Vagina (tissue), 2 donors: ENCODE results near the gene HMCN2. TPM values are rescaled to one million over a fixed set of nuclear protein-coding genes. Genes with fewer than 3 reads are reported as not detected.
"Not testable (repeated sequence)": the region's sequence is repeated elsewhere in the genome, so short reads cannot be mapped to it uniquely, and the experiment has no call there.

Source experiments
- DNase-seq, 2 donors: peaks; one replicate each; pipeline ENCODE4 v3.0.0-alpha.2; 2017; ENCODE audit errors: extremely low spot score in 2 of 2
- H3K27ac ChIP-seq: fragments of 200-600 bp; sonication (generic); one replicate; pipeline ENCODE4 v1.5.1; 2019
- H3K27me3 ChIP-seq: fragments of 200-600 bp; sonication (generic); one replicate; pipeline ENCODE4 v1.5.1; 2019
- H3K36me3 ChIP-seq, 2 donors: fragments of 200-600 bp; sonication (generic); one replicate each; pipeline ENCODE4 v1.5.1; 2017 to 2019
- H3K4me1 ChIP-seq: fragments of 200-600 bp; sonication (generic); one replicate; pipeline ENCODE4 v1.5.1; 2019
- H3K4me3 ChIP-seq, 2 donors: fragments of 200-600 bp; sonication (generic); 1 replicate in 1 of 2; 2 replicates in 1 of 2; pipeline ENCODE4 v1.5.1; 2016 to 2019
- H3K9me3 ChIP-seq: fragments of 200-600 bp; sonication (generic); one replicate; pipeline ENCODE4 v1.5.1; 2019
- POLR2A ChIP-seq, 2 donors: fragments of 450-650 bp; IDR thresholded peaks; one replicate each; pipeline ENCODE4 v1.6.1; 2017; ENCODE audit warnings: antibody characterized with exemption in 2 of 2, mild to moderate bottlenecking in 2 of 2, moderate library complexity in 2 of 2
- POLR2AphosphoS5 ChIP-seq, 2 donors: sonication (generic); formaldehyde crosslinking; IDR thresholded peaks; one replicate each; pipeline ENCODE4 v1.9.0; 2017; ENCODE audit warnings: antibody characterized with exemption in 2 of 2, mild to moderate bottlenecking in 2 of 2, low read depth in 1 of 2; ENCODE audit not compliant: insufficient read depth in 1 of 2
- intact Hi-C: fragments of 100-400 bp; cut with DNase I; formaldehyde crosslinking; loops from one replicate; pipeline ENCODE4 v1.15.1; 2023
- total RNA-seq: library from RNA; depleted of rRNA; stranded (reverse); fragments of >200 nt; gene quantifications from one replicate; pipeline ENCODE4 v1.2.3, GENCODE V29; 2016
- TF ChIP-seq, protein P1 (sequence below), 3 experiments: fragments of 450-650 bp in 2 of 3; fragments of 200-600 bp in 1 of 3; sonication (generic) in 1 of 3; IDR thresholded peaks; one replicate each; pipeline ENCODE4 v1.5.1; 2017 to 2019; ENCODE audit warnings: antibody characterized with exemption in 3 of 3, mild to moderate bottlenecking in 2 of 3, moderate library complexity in 2 of 3

Gene HMCN2
- total RNA-seq, 1 donor from 2014 or later, result 5.2 TPM

DNA sequence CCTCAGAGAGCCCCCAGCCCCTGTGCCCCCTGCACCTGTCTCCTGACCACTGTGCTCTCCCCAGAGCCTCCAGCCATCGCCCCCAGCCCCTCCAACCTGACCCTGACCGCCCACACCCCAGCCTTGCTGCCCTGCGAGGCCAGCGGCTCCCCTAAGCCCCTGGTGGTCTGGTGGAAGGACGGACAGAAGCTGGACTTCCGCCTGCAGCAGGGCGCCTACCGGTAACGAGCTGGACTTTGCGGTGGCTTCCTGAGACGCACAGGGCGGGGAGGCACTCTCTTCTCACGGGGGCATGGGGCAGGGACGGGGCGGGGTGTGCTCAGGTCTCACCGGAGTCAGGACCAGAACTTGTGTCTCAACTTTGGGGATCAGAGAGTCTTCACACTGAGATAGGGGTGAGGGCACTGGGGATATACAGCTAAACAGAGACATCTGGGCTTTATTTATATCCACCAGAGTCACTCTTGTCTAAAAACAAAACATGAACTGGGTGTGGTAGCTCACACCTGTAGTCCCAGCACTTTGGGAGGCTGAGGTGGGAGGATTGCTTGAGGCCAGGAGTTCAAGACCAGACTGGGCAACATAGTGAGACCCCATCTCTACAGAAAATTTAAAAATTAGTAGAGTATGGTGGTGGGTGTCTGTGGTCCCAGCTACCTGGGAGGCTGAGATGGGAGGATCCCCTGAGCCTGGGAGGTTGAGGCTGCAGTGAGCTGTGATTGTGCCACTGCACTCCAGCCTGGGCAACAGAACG lies 133.1 kb downstream of the HMCN2 start:
- no peaks in the 10 kb centered on the region for H3K9me3 ChIP-seq
- no peaks in the 10 kb centered on the region for H3K36me3 ChIP-seq
- intact Hi-C loops, result no loop called here
- no peaks in the 10 kb centered on the region for H3K4me1 ChIP-seq
- H3K27me3 ChIP-seq, result no peaks in the 10 kb centered on the region
- H3K4me3 ChIP-seq, result no peak overlapping the region
- no peak overlapping the region for H3K27ac ChIP-seq
- TF ChIP-seq, protein P1, sequence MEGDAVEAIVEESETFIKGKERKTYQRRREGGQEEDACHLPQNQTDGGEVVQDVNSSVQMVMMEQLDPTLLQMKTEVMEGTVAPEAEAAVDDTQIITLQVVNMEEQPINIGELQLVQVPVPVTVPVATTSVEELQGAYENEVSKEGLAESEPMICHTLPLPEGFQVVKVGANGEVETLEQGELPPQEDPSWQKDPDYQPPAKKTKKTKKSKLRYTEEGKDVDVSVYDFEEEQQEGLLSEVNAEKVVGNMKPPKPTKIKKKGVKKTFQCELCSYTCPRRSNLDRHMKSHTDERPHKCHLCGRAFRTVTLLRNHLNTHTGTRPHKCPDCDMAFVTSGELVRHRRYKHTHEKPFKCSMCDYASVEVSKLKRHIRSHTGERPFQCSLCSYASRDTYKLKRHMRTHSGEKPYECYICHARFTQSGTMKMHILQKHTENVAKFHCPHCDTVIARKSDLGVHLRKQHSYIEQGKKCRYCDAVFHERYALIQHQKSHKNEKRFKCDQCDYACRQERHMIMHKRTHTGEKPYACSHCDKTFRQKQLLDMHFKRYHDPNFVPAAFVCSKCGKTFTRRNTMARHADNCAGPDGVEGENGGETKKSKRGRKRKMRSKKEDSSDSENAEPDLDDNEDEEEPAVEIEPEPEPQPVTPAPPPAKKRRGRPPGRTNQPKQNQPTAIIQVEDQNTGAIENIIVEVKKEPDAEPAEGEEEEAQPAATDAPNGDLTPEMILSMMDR (IDR thresholded peaks at IDR 0.05), result no peak
- TF ChIP-seq POLR2AphosphoS5 (IDR thresholded peaks at IDR 0.05; ENCODE audit: insufficient read depth in 1 of 2, low read depth in 1 of 2) (no peak), POLR2A (IDR thresholded peaks at IDR 0.05) (no peak)
- DNase-seq, result no peak

DNA sequence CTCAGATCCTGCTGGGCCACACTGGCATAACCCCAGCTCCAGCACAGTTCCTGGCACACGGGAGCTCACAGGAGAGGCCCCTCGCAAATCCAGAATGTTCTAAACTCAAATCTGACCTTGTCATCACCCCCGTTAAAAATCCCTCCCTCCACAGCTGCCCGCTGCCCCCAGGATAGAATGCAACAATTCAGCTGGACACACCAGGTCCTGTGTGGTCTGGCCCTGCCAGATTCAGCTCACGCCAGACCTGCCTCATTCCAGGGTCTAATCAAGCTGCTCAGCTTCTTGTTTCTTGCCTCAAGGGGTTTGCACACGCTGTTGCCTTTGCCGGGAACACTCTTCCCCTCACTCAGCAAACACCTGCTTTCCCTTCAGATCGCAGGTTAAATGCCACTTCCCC lies 134.2 kb downstream of the HMCN2 start:
- H3K27me3 ChIP-seq, result no peaks in the 10 kb centered on the region
- no peak for DNase-seq
- H3K9me3 ChIP-seq, result no peaks in the 10 kb centered on the region
- intact Hi-C loops, result no loop called here
- H3K27ac ChIP-seq, result no peak overlapping the region
- no peaks in the 10 kb centered on the region for H3K4me1 ChIP-seq
- H3K36me3 ChIP-seq, result no peaks in the 10 kb centered on the region
- TF ChIP-seq POLR2A (IDR thresholded peaks at IDR 0.05), result no peak
- TF ChIP-seq POLR2AphosphoS5 (IDR thresholded peaks at IDR 0.05; ENCODE audit: insufficient read depth in 1 of 2, low read depth in 1 of 2), result no peak
- TF ChIP-seq, protein P1 (IDR thresholded peaks at IDR 0.05), result no peak
- no peak overlapping the region for H3K4me3 ChIP-seq

DNA sequence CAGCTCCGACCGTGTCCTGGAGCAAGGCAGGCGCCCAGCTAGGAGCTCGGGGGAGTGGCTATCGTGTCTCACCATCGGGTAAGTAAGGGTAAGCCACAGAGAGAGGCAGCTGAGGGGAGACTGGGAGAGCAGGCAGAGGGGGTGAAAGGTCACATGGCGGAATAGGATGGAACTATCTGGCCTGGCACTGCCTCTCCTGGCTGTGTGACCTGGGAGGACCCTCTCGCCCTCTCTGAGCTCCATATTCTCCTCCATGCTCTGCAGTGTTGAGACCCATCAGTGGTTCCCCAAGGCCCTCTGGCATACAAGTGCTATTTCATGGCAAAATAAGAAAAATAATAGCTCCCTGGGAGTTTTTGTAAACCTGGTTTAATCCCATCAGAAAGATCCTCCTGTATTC lies 135.3 kb downstream of the HMCN2 start:
- no peak for DNase-seq
- no peaks in the 10 kb centered on the region for H3K36me3 ChIP-seq
- H3K27ac ChIP-seq, result no peak overlapping the region
- H3K4me1 ChIP-seq, result no peaks in the 10 kb centered on the region
- H3K27me3 ChIP-seq, result no peaks in the 10 kb centered on the region
- no peak overlapping the region for H3K4me3 ChIP-seq
- H3K9me3 ChIP-seq, result no peaks in the 10 kb centered on the region
- intact Hi-C loops, result no loop called here
- TF ChIP-seq, protein P1 (IDR thresholded peaks at IDR 0.05), result no peak
- no peak for TF ChIP-seq POLR2A (IDR thresholded peaks at IDR 0.05)
- no peak for TF ChIP-seq POLR2AphosphoS5 (IDR thresholded peaks at IDR 0.05; ENCODE audit: insufficient read depth in 1 of 2, low read depth in 1 of 2)

DNA sequence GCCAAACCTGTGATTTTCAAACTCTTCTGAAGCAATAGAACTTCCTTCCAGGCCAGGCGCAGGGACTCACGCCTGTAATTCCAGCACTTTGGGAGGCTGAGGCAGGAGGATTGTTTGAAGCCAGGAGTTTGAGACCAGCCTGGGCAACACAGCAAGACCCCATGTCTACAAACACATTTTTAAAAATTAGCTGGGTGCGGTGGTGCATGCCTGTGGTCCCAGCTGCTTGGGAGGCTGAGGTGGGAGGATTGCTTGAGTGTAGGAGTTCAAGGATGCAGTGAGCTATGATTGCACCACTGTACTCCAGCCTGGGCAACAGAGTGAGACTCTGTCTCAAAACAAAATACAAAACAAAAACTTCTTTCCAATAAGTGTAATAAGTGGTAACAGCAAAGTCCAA lies 136.2 kb downstream of the HMCN2 start:
- H3K9me3 ChIP-seq, H3K27me3 ChIP-seq, DNase-seq, H3K4me1 ChIP-seq, H3K27ac ChIP-seq, intact Hi-C loops, H3K36me3 ChIP-seq, H3K4me3 ChIP-seq: not testable (repeated sequence)

DNA sequence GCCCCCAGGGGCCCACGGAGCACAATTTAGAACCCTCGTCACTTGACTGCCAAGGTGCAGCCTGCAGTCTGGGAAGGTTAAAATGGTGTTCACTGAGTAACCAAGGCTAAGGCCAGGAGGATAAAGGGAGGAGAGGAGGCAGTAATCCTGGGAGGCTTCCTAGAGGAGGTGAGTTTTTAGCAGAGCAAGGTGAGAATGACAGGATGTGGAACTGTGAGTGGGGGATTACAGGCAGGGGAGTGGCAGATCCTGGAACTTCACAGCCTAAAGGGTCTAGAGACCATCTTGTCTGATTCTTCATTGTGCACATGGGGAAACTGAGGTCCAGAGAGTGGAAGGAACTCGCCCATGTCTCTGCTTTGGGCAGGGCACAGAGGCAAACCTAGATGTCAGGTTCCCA lies 136.7 kb downstream of the HMCN2 start:
- Histone ChIP-seq H3K9me3 (no peaks in the 10 kb centered on the region), H3K27ac (no peak overlapping the region), H3K4me3 (no peak overlapping the region), H3K27me3 (no peaks in the 10 kb centered on the region), H3K36me3 (no peaks in the 10 kb centered on the region), H3K4me1 (no peaks in the 10 kb centered on the region)
- TF ChIP-seq, protein P1 (IDR thresholded peaks at IDR 0.05), result no peak
- no peak for TF ChIP-seq POLR2AphosphoS5 (IDR thresholded peaks at IDR 0.05; ENCODE audit: insufficient read depth in 1 of 2, low read depth in 1 of 2)
- no peak for TF ChIP-seq POLR2A (IDR thresholded peaks at IDR 0.05)
- no peak for DNase-seq
- intact Hi-C loops, result no loop called here
